KG1 (cell line): Measurements from ENCODE around the gene NARF.
A peak's percentile ranks its signal among the peaks of the same experiment; 100 is the strongest.
"Not testable (repeated sequence)": the region's sequence is repeated elsewhere in the genome, so short reads cannot be mapped to it uniquely, and the experiment has no call there.

ENCODE experiments used
- DNase-seq: peaks from one replicate; lab custom pipeline; 2025; lab: John Stamatoyannopoulos, UW

Gene NARF

GRCh38 chr17:82503094-82503727 is 44.7 kb downstream of the NARF start:
- DNase-seq: no peak

GRCh38 chr17:82503728-82504308 is 45.3 kb downstream of the NARF start:
- DNase-seq: no peak

GRCh38 chr17:82505296-82505695 is 46.8 kb downstream of the NARF start:
- no peak for DNase-seq

- not testable (repeated sequence) for DNase-seq
Measured at GRCh38 chr17:82506402-82506801, 47.9 kb downstream of the NARF start.

- DNase-seq: no peak
Measured at GRCh38 chr17:82507631-82508175, 49.2 kb downstream of the NARF start.

- DNase-seq: not testable (repeated sequence)
Measured at GRCh38 chr17:82511642-82512041, 53.1 kb downstream of the NARF start.

- not testable (repeated sequence) for DNase-seq
Measured at GRCh38 chr17:82513864-82514263, 55.3 kb downstream of the NARF start.

- DNase-seq: no peak
Measured at GRCh38 chr17:82517230-82517865, 58.8 kb downstream of the NARF start.

GRCh38 chr17:82518826-82519810 is 60.6 kb downstream of the NARF start, which contains the start of gene FOXK2:
FOXK2 (plus strand) TSS chr17:82519732; CDS start chr17:82519889, 157 bp downstream.
- peak; percentile 87 for DNase-seq

- no peak for DNase-seq
Measured at GRCh38 chr17:82519971-82520903, 61.7 kb downstream of the NARF start.

GRCh38 chr17:82524540-82524939 is 66.0 kb downstream of the NARF start:
- DNase-seq: no peak

- no peak for DNase-seq
Measured at GRCh38 chr17:82525712-82526111, 67.2 kb downstream of the NARF start.

- no peak for DNase-seq
Measured at GRCh38 chr17:82527898-82528297, 69.4 kb downstream of the NARF start.

GRCh38 chr17:82528484-82529265 is 70.1 kb downstream of the NARF start:
- DNase-seq: no peak

GRCh38 chr17:82529914-82530300 is 71.4 kb downstream of the NARF start:
- DNase-seq: no peak

- no peak for DNase-seq
Measured at GRCh38 chr17:82531431-82531881, 72.9 kb downstream of the NARF start.

- DNase-seq: no peak
Measured at GRCh38 chr17:82534401-82534812, 75.9 kb downstream of the NARF start.

GRCh38 chr17:82536512-82537201 is 78.1 kb downstream of the NARF start:
- no peak for DNase-seq

- DNase-seq: not testable (repeated sequence)
Measured at GRCh38 chr17:82537228-82537627, 78.7 kb downstream of the NARF start.
